Measurements from ENCODE around the gene PSG6. TPM values are rescaled to one million over a fixed set of nuclear protein-coding genes. Genes with fewer than 3 reads are reported as not detected.
"Not testable (repeated sequence)": the region's sequence is repeated elsewhere in the genome, so short reads cannot be mapped to it uniquely, and the experiment has no call there.

Gene PSG6
- total and polyA plus RNA-seq, 2 of the 4 experiments (the other 2 are of a cell fraction) = 0.18 TPM; not detected in 1

- H2BK20ac ChIP-seq (ENCODE audit: low read depth, low read length) = peak within 1 kb of the TSS; percentile 85
- peak within 1 kb of the TSS; percentile 84; the same call in 2 of the 3 replicates for H2BK15ac ChIP-seq (ENCODE audit: low read depth, low read length)
- POLR2A ChIA-PET (ENCODE audit: unreplicated experiment); ATAC-seq (ENCODE audit: low read depth); H3K4me3 ChIP-seq (ENCODE audit: insufficient read depth, low read depth, low read length); dilution Hi-C loops (cut with HindIII; ENCODE audit: low sequenced_read_pairs, unreplicated experiment); H4K20me1 ChIP-seq (ENCODE audit: insufficient read depth, low read length); CTCF ChIA-PET; H2AK9ac ChIP-seq (replicated peaks; ENCODE audit: low read depth, low read length, poor library complexity); H2AFZ ChIP-seq (replicated peaks; ENCODE audit: low read length, poor library complexity); H3K27ac ChIP-seq (ENCODE audit: insufficient read depth, low read length); H3K4me2 ChIP-seq (ENCODE audit: low read depth, low read length); H3K36me3 ChIP-seq (ENCODE audit: control insufficient read depth, insufficient read depth, low read length); H3K9me3 ChIP-seq (ENCODE audit: control insufficient read depth, insufficient read depth, low read length); H3K79me1 ChIP-seq (ENCODE audit: low read depth in 1 of 2, low read length in 2 of 2); H3K9ac ChIP-seq (ENCODE audit: low read depth, low read length); DNase-seq; intact Hi-C loops (cut with micrococcal nuclease); H3K56ac ChIP-seq (ENCODE audit: extremely low read depth, insufficient read depth, low read length); BruUV-seq (replicated peaks); H3K23ac ChIP-seq (ENCODE audit: low read depth, low read length); H3K27me3 ChIP-seq (ENCODE audit: control insufficient read depth, insufficient read depth, low read length): not testable (repeated sequence)
- peak within 1 kb of the TSS; percentile 100 for H2AK5ac ChIP-seq (ENCODE audit: low read depth, low read length)
- H3K9me1 ChIP-seq (ENCODE audit: insufficient read depth, low read length) = peaks cover 21% of the 10 kb centered on the region
- peak within 1 kb of the TSS; percentile 54 for H2BK5ac ChIP-seq (ENCODE audit: low read depth, low read length, poor library complexity, severe bottlenecking)
- H2BK120ac ChIP-seq (ENCODE audit: low read depth, low read length) = peak within 1 kb of the TSS; percentile 95
- peak within 1 kb of the TSS; percentile 79 for H3K14ac ChIP-seq (replicated peaks; ENCODE audit: low read depth, low read length)
- H4K8ac ChIP-seq (ENCODE audit: low read depth in 2 of 2, low read length in 2 of 2) = peak within 1 kb of the TSS; percentile 53 to 95
- H4K91ac ChIP-seq (ENCODE audit: insufficient read depth, low read depth, low read length) = peak within 1 kb of the TSS; percentile 91
- H4K5ac ChIP-seq (ENCODE audit: low read depth, low read length) = peak within 1 kb of the TSS; percentile 75; the same call in 1 of the 2 replicates
- peak within 1 kb of the TSS; percentile 98 for H3K4ac ChIP-seq (ENCODE audit: low read depth, low read length)
- peaks cover 16% of the 10 kb centered on the region for H3K4me1 ChIP-seq (ENCODE audit: control insufficient read depth, insufficient read depth, low read length)
- WGBS, 2 experiments (ENCODE audit: extremely low coverage in 2 of 2, insufficient read length in 1 of 2) = 67% methylated on average over 1 of the region's 3 CpGs; no CpG with 5 or more reads in 1 of the 2 experiments
- in situ Hi-C loops (cut with MboI; ENCODE audit: low sequenced_read_pairs) = loop anchor here (10.0 kb wide), 1 partner anchor 138 kb away; no protein-coding TSS in a partner anchor
- H3K18ac ChIP-seq (ENCODE audit: low read depth, low read length) = peak within 1 kb of the TSS; percentile 65; the same call in 1 of the 2 replicates
Observed at GRCh38 chr19:42937107-42937506, 19.4 kb upstream of the PSG6 start, which contains the start of gene PSG7. Gene PSG7, minus strand, starts transcription at chr19:42937207. Its CDS starts 131 bp downstream, at chr19:42937076.

DNA sequence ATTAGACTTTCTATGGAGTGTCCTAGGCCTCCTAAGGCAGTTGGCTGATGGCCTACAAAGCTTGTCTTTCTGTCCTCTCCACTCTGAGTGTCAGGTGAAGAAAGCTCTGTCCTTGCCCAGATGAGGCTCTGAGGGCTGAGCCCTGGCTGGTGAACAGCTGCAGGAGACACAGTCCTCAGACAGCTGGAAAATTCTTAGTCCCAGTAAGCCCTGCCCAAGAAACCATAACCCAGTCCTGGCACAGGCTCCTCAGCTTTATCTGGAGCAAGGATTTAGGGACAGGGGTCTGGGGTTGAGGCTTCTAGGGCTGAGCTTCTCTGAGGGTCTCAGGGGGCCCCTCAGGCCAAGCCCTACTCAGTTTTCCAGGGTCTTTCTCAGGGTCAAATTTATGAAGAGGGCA is 17.0 kb upstream of the PSG6 start:
- peak overlapping the region; percentile 74 for H2BK5ac ChIP-seq (ENCODE audit: low read depth, low read length, poor library complexity, severe bottlenecking)
- H3K27ac ChIP-seq (ENCODE audit: insufficient read depth, low read length) = peak overlapping the region; percentile 13; the same call in 1 of the 2 replicates
- peak overlapping the region; percentile 95 for H2BK120ac ChIP-seq (ENCODE audit: low read depth, low read length)
- peak overlapping the region; percentile 67; the same call in 1 of the 2 replicates for H3K18ac ChIP-seq (ENCODE audit: low read depth, low read length)
- H3K14ac ChIP-seq (replicated peaks; ENCODE audit: low read depth, low read length) = peak overlapping the region; percentile 96; the same call in 1 of the 2 replicates
- dilution Hi-C loops (cut with HindIII; ENCODE audit: low sequenced_read_pairs, unreplicated experiment); H3K4me2 ChIP-seq (ENCODE audit: low read depth, low read length); POLR2A ChIA-PET (ENCODE audit: unreplicated experiment); ATAC-seq (ENCODE audit: low read depth); H3K36me3 ChIP-seq (ENCODE audit: control insufficient read depth, insufficient read depth, low read length); CTCF ChIA-PET; H3K9me3 ChIP-seq (ENCODE audit: control insufficient read depth, insufficient read depth, low read length); H2AK9ac ChIP-seq (replicated peaks; ENCODE audit: low read depth, low read length, poor library complexity); H3K4me3 ChIP-seq (ENCODE audit: insufficient read depth, low read depth, low read length); H4K20me1 ChIP-seq (ENCODE audit: insufficient read depth, low read length); DNase-seq; H2AFZ ChIP-seq (replicated peaks; ENCODE audit: low read length, poor library complexity); intact Hi-C loops (cut with micrococcal nuclease); BruUV-seq (replicated peaks); H3K27me3 ChIP-seq (ENCODE audit: control insufficient read depth, insufficient read depth, low read length); H3K23ac ChIP-seq (ENCODE audit: low read depth, low read length); H3K79me1 ChIP-seq (ENCODE audit: low read depth in 1 of 2, low read length in 2 of 2): not testable (repeated sequence)
- H3K4me1 ChIP-seq (ENCODE audit: control insufficient read depth, insufficient read depth, low read length) = peaks cover 18% of the 10 kb centered on the region
- H4K91ac ChIP-seq (ENCODE audit: insufficient read depth, low read depth, low read length) = peak overlapping the region; percentile 94
- H3K4ac ChIP-seq (ENCODE audit: low read depth, low read length) = peak overlapping the region; percentile 98
- 0 out of 2 replicates have a peak overlapping the region, but pooled peaks have one; percentile 14 for H3K56ac ChIP-seq (ENCODE audit: extremely low read depth, insufficient read depth, low read length)
- H3K9me1 ChIP-seq (ENCODE audit: insufficient read depth, low read length) = peaks cover 19% of the 10 kb centered on the region
- H2BK20ac ChIP-seq (ENCODE audit: low read depth, low read length) = peak overlapping the region; percentile 41; the same call in 1 of the 2 replicates
- peak overlapping the region; percentile 98; the same call in 2 of the 3 replicates for H2BK15ac ChIP-seq (ENCODE audit: low read depth, low read length)
- H2AK5ac ChIP-seq (ENCODE audit: low read depth, low read length) = peak overlapping the region; percentile 100
- peak overlapping the region; percentile 62; the same call in 1 of the 2 replicates for H4K5ac ChIP-seq (ENCODE audit: low read depth, low read length)
- H3K9ac ChIP-seq (ENCODE audit: low read depth, low read length) = 0 out of 2 replicates have a peak overlapping the region, but pooled peaks have one; percentile 19
- peak overlapping the region; percentile 95 to 96 for H4K8ac ChIP-seq (ENCODE audit: low read depth in 2 of 2, low read length in 2 of 2)
- in situ Hi-C loops (cut with MboI; ENCODE audit: low sequenced_read_pairs) = loop anchor here (10.0 kb wide), 1 partner anchor 140 kb away; no protein-coding TSS in a partner anchor

All from IMR-90 (cell line).